Activated CD4-positive, alpha-beta T cell treated with anti-CD3 and anti-CD28 coated beads, Interleukin-2, amount 50 U/mL, for 16 hours (primary cell): ENCODE data around the gene USP24.
A peak's percentile ranks its signal among the peaks of the same experiment; 100 is the strongest.
"Not testable (repeated sequence)": the region's sequence is repeated elsewhere in the genome, so short reads cannot be mapped to it uniquely, and the experiment has no call there.

Experiments
- DNase-seq: peaks from one replicate; pipeline ENCODE4 v3.0.0-alpha.2; 2020

Gene USP24

DNA sequence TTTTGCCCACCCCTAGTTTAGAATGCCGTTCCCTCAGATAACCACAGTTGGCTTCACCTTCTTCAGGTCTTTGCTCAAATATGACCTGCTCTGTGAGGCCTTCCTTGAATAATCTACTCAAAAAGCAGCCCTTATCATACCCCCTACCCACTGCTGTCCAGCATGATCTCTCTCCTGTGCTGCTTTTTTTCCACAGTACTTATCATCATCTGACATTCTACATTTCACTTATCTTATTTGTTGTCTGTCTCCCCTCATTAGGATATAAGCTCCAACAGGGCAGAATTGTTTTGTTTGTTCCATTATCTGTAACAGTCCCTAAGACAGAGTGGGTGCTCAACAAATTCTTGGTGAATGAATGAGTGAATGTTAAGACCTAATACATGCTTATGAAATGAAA is 18.1 kb downstream of the USP24 start:
- DNase-seq, result no peak

DNA sequence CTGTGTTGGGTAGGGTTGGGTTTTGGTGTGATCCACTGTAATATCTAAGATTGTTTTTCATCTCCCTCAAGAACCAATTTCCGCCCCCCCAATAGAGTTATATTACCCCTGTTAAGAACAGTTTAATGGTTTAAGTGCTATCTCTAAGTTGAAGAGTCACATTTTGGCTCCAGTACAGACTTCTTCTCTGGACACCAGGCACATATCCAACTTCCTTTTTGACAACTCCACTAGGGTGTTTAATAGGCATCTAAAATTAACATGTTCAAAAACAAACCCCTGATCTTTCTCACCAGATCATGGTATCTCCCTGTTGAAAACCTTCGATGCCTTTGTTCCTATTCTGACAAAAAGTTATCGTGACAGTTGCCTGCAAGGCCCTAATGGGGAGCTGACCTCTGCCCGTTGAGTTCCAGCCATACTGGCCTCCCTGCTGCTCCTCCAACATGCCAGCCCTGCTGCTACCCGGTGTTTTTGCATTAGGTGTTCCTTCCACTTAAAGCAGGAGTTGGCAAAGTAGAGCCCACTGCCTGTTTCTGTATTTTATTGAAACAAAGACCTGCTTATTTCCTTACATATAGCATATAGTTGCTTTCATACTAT is 18.6 kb downstream of the USP24 start:
- no peak for DNase-seq

DNA sequence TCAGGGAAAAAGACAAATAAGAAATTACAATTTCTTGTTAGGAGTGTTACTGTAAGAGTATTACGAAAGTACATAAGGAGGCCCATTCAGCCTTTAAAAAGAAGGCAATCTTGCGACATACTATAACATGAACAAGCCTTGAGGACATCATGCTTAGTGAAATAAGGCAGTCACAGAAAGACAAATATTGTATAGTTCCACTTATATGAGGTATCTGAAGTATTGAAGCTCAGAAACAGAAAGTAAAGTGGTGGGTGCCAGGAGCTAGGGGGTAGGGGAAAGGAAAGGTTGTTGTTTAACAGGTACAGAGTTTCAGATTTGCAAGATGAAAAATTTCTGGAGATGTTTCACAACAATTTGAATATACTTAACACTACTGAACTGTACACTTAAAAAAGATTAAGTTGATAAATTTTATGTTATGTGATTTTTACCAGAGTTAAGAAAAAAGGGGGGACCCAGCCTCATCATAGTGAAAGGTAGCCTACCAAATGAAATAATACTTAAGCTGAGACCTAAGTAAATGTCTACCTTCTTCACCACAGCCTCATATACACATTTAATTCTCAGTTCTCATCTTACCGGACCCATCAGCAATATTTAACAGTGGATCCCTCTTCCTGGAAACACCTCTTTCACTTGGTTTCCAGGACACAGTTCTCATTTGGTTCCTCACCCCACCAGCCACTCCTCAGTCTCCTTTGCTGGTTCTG is 19.5 kb downstream of the USP24 start:
- DNase-seq, result no peak

DNA sequence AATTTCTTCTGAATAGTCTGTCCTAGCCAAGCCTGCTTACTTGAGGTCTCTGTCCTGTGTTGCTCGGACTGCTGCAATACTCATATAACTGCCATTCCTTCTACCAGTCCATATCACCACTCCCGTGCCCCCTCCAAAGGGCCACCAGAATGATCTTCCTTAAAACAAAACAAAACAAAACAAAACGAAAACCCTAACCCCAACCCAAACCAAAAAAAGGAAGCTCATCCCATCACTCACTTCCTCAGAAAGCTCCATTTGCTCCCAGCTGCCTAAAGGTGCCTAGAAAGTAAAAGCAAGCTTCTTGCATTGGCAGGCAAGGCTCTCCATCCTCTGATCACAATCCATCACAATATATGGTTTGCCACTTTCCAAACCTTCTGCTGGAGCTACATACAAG is 20.3 kb downstream of the USP24 start:
- DNase-seq, result no peak

DNA sequence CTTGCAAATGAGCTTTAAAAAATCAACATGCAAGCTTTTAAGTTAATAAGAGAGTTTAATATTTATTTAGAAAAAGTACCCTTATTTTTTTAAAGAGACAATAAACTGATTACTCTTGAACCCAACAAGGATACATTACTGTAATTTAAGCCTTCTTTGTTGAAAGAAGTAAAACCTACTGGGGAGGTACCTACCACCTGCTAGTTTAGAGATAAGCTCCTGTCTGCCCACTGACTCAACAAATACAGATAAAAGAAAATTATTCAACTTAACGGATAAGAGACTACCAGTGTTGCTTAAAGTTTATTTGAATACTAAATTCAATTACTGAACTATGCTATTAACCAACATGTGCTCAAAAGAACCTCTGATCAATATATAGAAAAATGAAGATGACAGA is 23.1 kb downstream of the USP24 start:
- DNase-seq, result no peak

DNA sequence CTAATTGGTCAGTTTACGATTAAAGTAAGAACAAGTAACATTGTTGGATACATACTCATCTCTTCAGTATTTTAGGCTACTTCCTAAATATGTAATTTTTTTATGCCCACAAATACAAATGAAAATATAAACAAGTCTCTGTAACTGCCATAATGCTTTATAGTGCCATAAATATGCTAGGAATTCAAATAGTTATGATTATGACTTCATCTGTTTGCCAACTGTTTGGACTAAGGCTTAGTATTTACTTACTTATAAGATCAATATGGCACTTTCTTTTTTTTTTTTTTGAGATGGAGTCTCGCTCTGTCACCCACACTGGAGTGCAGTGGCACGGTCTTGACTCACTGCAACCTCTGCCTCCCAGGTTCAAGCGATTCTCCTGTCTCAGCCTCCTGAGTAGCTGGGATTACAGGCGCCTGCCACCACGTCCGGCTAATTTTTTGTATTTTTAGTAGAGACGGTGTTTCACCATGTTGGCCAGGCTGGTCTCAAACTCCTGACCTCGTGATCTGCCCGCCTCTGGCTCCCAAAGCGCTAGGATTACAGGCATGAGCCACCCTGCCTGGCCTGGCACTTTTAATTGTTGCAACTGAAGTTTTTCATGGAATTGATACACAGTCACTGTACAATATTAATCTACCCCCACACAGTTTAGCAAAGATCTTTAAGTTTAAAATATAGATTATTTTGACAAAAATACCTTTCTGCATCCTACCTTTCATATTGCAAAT is 23.8 kb downstream of the USP24 start:
- not testable (repeated sequence) for DNase-seq

DNA sequence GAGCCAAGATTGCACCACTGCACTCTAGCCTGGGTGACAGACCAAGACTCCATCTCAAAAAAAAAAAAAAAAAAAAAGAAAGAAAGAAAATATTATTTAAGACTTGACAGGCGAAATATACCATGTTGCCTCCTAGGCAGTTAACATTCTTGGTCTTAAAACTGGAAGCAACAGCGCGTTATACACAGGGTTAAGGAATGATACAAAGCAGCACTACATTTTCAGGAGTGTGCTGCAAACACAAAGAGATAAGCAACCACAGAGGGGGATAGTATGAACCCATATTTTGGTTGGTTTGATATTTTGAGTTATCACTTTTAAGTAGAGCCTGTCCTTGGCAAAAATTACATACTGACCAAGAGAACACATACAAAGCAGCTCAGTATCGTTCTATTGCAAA is 25.1 kb downstream of the USP24 start:
- DNase-seq, result no peak

DNA sequence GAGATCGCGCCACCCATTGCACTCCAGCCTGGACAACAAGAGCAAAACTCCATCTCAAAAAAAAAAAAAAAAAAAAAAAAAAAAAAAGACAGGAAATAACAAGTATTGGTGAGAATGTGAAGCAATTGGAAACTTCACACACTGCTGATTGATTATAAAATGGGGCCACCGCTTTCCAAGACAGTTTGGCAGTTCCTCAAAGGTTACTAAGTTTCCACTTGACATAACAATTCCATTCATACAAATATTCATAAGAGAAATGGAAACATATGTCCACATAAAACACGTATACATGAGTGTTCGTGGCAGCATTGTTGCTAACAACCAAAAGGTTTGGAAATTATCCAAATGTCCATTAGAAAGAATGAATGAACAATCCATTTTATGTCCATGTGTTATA is 26.3 kb downstream of the USP24 start:
- peak; percentile 23 for DNase-seq

DNA sequence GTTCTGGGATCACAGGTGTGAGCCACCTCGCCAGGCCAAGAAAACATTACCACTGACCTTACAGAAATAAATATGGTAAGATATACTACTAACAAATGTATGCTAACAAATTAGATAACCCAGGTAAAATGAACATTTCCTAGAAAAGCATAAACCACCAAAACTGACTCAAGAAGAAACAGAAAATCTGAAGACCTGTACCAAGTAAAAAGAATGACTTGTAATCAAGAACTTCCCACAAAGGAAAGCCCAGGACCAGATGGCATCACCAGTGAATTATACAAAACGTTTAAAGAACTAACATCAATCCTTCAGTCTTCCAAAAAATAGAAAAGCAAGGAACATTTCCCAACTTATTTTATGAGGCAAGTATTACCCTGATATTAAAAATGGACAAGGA is 29.3 kb downstream of the USP24 start:
- DNase-seq, result no peak

DNA sequence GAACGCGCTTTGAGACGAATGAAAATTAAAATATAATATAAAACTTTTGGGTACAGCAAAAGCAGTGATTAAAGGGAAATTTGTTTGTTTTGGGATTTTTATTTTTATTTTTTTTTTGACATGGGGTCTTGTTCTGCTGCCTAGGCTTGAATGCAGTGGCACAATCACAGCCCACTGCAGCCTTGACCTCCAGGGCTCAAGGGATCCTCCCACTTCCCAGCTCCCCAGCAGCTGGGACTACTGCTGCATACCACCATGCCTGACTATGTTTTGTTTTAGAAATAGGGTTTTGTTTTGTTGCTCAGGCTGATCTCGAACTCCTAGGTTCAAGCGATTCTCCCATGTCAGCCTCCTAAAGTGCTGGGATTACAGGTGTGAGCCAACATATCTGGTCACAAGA is 30.3 kb downstream of the USP24 start:
- DNase-seq, result no peak

DNA sequence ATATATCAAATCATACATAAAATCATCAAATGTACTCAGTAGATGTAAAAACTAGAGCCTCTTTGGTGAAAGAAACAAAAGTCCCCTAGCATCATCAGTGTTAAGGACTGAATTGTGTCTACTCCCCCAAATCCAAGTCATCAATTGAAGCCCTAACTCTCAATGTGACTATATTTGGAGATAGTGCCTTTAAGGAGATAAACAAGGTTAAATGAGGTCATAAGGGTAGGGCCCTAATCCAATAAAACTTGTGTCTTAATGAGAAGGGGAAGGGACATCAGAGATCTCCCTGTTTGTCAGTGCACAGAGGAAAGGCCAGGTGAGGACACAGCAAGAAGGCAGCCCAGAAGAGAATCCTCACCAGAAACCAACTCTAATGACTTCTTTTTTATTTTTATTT is 33.5 kb downstream of the USP24 start:
- DNase-seq, result no peak

DNA sequence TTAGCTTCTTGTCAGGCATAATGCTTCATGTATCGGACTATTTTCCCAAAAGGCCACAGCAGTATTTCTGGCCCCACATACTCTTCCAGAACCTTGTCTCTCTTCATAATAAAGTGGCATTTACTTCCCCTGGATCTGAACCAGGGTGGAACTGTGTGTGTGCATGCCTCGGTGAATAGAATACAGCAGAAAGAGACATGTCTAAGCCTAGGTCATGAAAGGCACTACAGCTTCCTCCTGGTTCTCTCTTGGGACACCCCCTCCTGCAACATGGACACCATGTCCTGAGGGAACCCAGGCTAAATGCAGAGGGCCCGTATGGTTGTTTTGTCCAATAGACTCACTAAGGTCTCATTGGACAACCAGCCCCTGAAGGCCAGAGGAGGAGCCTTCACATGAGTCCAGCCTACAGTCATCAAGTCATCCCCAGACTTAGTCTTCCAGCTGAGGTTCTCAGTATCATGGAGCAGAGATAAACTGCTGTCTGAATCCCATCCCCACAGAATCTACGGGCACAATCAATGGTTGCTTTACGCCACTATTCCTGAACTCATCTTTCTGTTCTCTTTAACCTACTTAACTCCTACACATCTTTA is 35.0 kb downstream of the USP24 start:
- DNase-seq, result no peak

DNA sequence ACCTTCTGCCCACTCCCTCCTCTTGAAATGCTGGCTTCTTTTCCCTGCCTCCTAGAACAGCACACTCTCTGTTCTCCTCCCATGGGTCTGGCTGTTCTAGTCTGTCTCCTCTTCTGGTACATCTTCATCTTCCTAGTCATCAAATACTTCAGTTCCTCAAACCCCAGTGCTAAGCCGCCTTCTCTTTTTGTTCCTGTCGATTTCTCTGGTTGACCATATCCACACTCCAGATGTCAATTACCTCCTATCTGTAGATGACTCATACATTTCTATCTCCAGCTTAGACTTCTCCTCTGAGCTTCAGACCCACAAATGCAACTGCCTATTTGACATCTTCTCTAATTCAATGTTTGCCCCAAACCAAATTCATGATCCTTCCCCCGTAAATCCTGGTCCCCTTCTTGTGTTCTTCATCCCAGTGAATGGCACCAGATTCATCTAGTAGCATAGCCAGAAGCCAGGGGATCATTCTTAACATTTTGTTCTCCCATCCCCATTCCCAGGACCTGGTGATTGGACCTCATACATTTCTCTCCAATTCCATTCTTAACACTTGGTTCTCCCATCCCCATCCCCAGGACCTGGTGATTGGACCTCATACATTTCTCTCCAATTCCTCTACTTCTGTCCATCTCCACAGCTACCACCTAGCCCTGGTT is 35.9 kb downstream of the USP24 start:
- DNase-seq, result no peak

DNA sequence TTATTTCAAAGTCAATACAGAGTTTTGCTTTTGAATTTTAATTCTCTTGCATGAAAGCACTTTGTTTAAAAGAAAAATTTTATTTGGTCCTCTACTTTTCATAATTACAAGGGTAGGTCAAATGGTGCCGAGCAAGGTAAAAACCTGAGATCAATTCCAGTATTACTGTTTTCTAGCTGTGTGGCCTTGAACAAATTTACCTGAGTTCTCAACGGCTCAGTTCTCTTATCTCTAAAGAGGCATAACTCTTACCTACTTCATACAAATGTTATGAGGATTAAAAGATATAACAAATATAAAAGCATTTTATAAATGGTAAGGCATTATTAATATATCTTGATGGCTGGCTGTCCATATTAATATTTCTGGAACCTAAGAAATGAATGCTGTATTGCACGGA is 42.5 kb downstream of the USP24 start:
- no peak for DNase-seq

DNA sequence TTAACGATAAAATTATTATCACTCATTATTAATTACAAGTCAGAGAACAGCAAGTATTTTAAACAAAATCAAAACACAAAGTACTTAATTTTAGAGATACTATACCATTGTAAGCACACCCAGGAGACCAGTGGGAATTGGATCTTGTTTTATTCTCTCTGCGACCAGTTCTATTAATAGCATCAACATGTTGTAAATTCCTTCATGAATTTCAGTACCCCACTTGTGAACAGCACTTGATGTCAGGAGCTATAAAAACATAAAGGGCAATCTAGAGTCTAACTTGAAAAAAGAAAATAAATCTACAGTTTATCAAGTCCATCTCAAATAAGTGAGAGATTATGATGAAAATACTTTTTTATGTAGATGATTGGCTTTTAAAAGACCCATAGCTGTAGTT is 42.9 kb downstream of the USP24 start:
- no peak for DNase-seq

DNA sequence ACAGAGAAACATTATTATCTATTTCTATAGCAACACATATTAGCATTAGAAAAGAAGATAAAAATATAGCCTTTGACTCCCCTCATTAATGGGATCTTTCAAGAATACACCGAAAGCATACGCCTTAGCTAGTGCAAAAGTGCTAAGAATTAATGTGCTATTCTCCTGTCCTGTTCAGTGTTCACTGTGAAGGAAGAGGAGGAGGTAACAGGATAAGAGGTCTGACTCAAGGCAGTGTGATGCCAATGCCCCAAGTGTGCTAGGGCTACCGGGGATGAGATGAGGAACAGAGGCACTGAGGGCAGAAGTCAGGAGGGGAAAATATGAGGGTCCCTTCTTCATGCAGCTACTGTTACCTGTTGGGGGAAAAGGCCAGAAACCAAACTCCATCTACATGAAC is 43.5 kb downstream of the USP24 start:
- DNase-seq, result no peak

DNA sequence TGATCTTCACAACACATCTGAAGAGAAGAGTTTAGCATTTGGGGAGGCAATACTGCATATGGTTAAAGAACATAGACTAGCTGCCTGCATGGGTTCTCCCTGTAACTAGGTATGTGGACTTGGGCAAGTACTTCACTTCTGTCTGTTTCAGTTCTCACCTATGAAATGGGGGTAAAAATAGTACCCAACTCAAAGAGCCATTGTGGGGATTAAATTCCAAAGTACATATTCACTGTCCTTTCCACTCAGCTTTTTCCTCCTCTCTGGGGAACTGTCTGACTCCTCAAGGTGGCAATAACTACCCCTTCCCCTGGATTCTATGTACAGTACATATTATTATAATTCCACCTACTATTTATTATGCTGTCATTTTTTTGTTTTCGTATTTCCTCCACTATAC is 44.7 kb downstream of the USP24 start:
- DNase-seq, result no peak

DNA sequence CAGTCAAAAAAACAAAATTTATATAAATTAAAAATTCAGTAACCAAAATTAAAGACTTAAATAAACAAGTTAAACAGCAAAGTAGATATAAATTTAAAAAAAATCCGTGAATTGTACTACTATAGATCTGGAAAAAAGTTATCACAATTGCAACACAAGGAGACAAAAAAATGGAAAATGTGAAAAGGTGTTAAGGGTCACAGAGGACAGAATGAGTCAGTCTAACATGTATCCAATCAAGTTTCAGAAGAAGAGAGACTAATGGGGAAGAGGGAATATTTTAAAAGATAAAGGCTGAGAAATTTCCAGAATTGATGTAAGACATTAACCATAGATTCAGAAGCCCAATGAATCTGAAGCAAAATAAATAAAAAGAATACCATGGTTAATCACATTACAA is 46.0 kb downstream of the USP24 start:
- no peak for DNase-seq

DNA sequence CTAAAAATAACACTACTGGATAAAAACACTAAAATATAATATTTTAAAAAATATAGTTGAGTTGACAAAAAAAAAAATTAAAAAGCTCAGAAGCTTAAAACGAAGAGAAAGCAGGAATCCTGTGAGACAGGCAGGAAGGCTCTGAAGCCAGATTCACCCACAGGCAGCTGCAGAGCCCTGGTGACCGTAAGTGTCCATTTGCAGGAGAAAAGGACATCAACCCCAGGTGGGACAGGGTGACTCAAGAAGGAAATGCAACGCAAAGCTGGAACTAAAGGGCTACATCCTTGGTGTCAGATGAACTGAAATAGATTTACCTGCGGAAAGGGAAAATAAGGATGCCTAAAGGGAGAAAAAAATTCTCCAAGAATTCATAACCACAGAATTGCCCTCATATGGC is 46.8 kb downstream of the USP24 start:
- DNase-seq, result no peak

DNA sequence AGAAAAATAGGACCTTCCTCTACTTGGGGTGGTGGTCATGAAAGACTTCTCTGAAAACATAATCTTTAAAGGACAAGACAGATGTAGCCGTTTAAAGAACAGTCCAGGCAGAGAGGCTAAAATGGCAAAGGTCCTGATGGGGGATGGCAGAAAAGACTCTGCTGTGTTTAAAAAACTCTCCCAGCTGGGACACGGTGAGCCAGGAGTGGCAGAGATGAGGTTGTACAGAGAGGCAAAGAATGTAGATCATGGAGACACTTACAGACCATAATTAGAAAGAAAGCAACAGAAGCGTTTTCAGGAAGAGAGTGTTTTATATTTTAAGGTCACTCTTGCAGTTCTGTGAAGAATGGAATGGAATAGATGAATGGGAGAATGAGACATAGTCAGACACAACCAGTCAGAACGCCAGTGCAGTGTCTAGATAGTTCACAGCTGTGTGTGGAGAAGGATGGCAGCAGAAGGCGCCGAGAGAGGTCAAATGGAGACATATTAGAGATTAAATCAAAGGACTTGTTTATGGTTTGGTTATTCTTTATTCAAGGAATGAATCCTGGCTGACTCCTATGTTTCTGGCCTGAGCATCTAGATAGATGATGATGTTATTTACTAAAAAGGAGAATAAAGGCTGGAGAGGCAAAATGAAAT is 47.8 kb downstream of the USP24 start:
- DNase-seq, result no peak

DNA sequence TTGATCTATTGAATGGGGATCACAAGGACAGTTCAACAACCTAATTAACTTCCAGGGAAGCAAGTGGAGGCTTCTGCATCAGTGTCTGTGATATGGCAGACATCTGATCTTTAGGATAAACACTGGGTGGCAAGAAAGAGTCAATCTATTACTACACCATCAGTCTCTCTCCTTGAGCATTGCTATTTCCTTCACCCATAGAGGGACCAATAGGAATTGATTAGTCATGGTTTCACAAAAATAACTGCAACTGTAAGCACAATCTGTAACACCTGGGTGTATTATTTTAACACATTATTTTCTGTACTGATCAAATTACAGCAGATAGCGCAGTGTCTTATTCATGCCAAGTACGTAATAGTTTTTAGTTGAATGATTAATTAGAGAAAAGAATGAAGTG is 50.3 kb downstream of the USP24 start:
- peak; percentile 37 for DNase-seq

DNA sequence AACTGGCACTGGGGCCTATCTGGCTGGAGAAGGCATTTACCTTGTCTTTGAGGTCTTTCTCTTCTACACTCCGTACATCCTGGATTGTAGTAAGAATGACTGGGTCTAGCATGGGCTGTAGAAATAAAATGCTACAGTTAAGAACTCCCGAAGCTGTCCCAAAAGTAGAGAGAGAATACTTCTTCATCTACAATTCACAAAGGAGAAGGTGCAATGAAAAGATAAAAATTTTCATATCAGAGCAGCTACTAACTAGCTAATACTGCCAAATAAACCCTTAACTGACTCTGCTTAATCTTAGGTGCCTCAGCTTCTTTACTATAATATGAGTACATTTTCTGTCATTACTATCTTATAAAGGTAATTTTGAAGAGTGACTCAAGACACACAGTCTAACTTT is 55.6 kb downstream of the USP24 start:
- DNase-seq, result no peak

DNA sequence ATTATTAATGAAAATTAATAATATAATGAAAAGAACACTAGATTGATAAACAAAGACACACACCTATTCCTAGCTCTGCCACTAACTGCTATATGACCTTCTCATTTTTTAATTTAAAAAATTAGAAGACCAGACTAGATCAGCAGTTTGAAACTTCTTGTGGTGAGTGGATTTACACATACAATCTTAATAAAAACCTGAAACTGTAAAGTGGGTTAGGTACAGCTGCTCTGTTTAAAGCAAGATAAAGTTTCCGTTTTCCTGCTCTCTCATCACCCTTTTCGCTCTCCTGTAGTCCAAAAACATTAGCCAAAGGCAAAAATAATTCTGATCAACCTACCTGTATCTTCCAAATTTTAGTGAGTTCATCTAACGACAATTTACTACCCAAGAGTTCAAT is 58.6 kb downstream of the USP24 start:
- no peak for DNase-seq
